MG63 (cell line): ENCODE measurements around the gene DTX1. TPM values are rescaled to one million over a fixed set of nuclear protein-coding genes. Genes with fewer than 3 reads are reported as not detected.

Experiments used
- DNase-seq: peaks from one replicate; pipeline ENCODE4 v3.0.0-alpha.2; 2020
- H3K27me3 ChIP-seq: fragments of 250-450 bp; sonication (Bioruptor Pico); 2 replicates; pipeline ENCODE4 v1.5.1; 2020; ENCODE audit warnings: mild to moderate bottlenecking, moderate library complexity
- H3K36me3 ChIP-seq: fragments of 250-450 bp; sonication (Bioruptor Pico); 2 replicates; pipeline ENCODE4 v1.5.1; 2020; ENCODE audit warnings: mild to moderate bottlenecking, moderate library complexity
- H3K4me3 ChIP-seq: fragments of 250-450 bp; sonication (Bioruptor Pico); 2 replicates; pipeline ENCODE4 v1.5.1; 2020; ENCODE audit warnings: mild to moderate bottlenecking, moderate library complexity
- H3K9me3 ChIP-seq: fragments of 250-450 bp; sonication (Bioruptor Pico); 2 replicates; pipeline ENCODE4 v1.5.1; 2020; ENCODE audit warnings: mild to moderate bottlenecking, moderate library complexity
- total RNA-seq: library from RNA; depleted of rRNA; stranded (reverse); fragments of >200 nt; shearing (Covaris generic); gene quantifications from 2 replicates; pipeline ENCODE4 v1.2.3, GENCODE V29; 2014; ENCODE audit warnings: low replicate concordance

Gene DTX1
- total RNA-seq, 1 experiment from 2014 or later: not detected

GRCh38 chr12:113064395-113065125 lies 8.0 kb downstream of the DTX1 start:
- no peak overlapping the region for H3K4me3 ChIP-seq
- no peaks in the 10 kb centered on the region for H3K27me3 ChIP-seq
- DNase-seq: no peak
- no peaks in the 10 kb centered on the region for H3K9me3 ChIP-seq
- no peaks in the 10 kb centered on the region for H3K36me3 ChIP-seq

- peak; percentile 6 for DNase-seq
These were observed 8.8 kb downstream of the DTX1 start for GRCh38 chr12:113065126-113066007.

GRCh38 chr12:113066813-113067400 lies 10.4 kb downstream of the DTX1 start:
- no peak for DNase-seq
- Histone ChIP-seq H3K27me3 (no peaks in the 10 kb centered on the region), H3K36me3 (no peaks in the 10 kb centered on the region)

More at GRCh38 chr12:113065126-113066007, 8.8 kb downstream of the DTX1 start:
- H3K27me3 ChIP-seq: no peaks in the 10 kb centered on the region
- no peaks in the 10 kb centered on the region for H3K36me3 ChIP-seq
- H3K9me3 ChIP-seq: no peaks in the 10 kb centered on the region
- H3K4me3 ChIP-seq: no peak overlapping the region

GRCh38 chr12:113067987-113068935 lies 11.7 kb downstream of the DTX1 start:
- no peak overlapping the region for H3K4me3 ChIP-seq
- H3K36me3 ChIP-seq: no peaks in the 10 kb centered on the region
- no peaks in the 10 kb centered on the region for H3K27me3 ChIP-seq
- no peaks in the 10 kb centered on the region for H3K9me3 ChIP-seq
- no peak for DNase-seq

More at GRCh38 chr12:113066813-113067400, 10.4 kb downstream of the DTX1 start:
- Histone ChIP-seq H3K9me3 (no peaks in the 10 kb centered on the region), H3K4me3 (no peak overlapping the region)

- H3K36me3 ChIP-seq: no peaks in the 10 kb centered on the region
- no peaks in the 10 kb centered on the region for H3K27me3 ChIP-seq
- no peak overlapping the region for H3K4me3 ChIP-seq
- no peaks in the 10 kb centered on the region for H3K9me3 ChIP-seq
- DNase-seq: no peak
These were observed 12.6 kb downstream of the DTX1 start for GRCh38 chr12:113069149-113069548.

GRCh38 chr12:113069751-113070116 lies 13.2 kb downstream of the DTX1 start:
- Histone ChIP-seq H3K36me3 (no peaks in the 10 kb centered on the region), H3K9me3 (no peaks in the 10 kb centered on the region), H3K27me3 (no peaks in the 10 kb centered on the region), H3K4me3 (no peak overlapping the region)
- no peak for DNase-seq

GRCh38 chr12:113070117-113070906 lies 13.8 kb downstream of the DTX1 start:
- no peak for DNase-seq
- Histone ChIP-seq H3K36me3 (no peaks in the 10 kb centered on the region), H3K4me3 (no peak overlapping the region), H3K9me3 (no peaks in the 10 kb centered on the region), H3K27me3 (no peaks in the 10 kb centered on the region)

GRCh38 chr12:113071135-113072112 lies 14.9 kb downstream of the DTX1 start:
- no peaks in the 10 kb centered on the region for H3K27me3 ChIP-seq
- no peak for DNase-seq

GRCh38 chr12:113072136-113072535 lies 15.6 kb downstream of the DTX1 start:
- Histone ChIP-seq H3K36me3 (no peaks in the 10 kb centered on the region), H3K9me3 (no peaks in the 10 kb centered on the region), H3K27me3 (no peaks in the 10 kb centered on the region), H3K4me3 (no peak overlapping the region)
- peak; percentile 12 for DNase-seq

More at GRCh38 chr12:113071135-113072112, 14.9 kb downstream of the DTX1 start:
- no peaks in the 10 kb centered on the region for H3K9me3 ChIP-seq
- H3K4me3 ChIP-seq: no peak overlapping the region
- H3K36me3 ChIP-seq: no peaks in the 10 kb centered on the region

- H3K4me3 ChIP-seq: no peak overlapping the region
- no peaks in the 10 kb centered on the region for H3K36me3 ChIP-seq
- no peaks in the 10 kb centered on the region for H3K9me3 ChIP-seq
- no peak for DNase-seq
- H3K27me3 ChIP-seq: no peaks in the 10 kb centered on the region; the same call in 1 of the 2 replicates
These were observed 17.1 kb downstream of the DTX1 start for GRCh38 chr12:113073586-113073985.

GRCh38 chr12:113075137-113075683 lies 18.7 kb downstream of the DTX1 start:
- Histone ChIP-seq H3K27me3 (no peaks in the 10 kb centered on the region; the same call in 1 of the 2 replicates), H3K9me3 (no peaks in the 10 kb centered on the region), H3K36me3 (no peaks in the 10 kb centered on the region), H3K4me3 (no peak overlapping the region)
- DNase-seq: no peak

- H3K27me3 ChIP-seq: no peaks in the 10 kb centered on the region; the same call in 1 of the 2 replicates
- H3K9me3 ChIP-seq: no peaks in the 10 kb centered on the region
- no peak for DNase-seq
- no peak overlapping the region for H3K4me3 ChIP-seq
- no peaks in the 10 kb centered on the region for H3K36me3 ChIP-seq
These were observed 20.7 kb downstream of the DTX1 start for GRCh38 chr12:113077057-113077858.

- no peak for DNase-seq
These were observed 21.3 kb downstream of the DTX1 start for GRCh38 chr12:113077859-113078255.

More at GRCh38 chr12:113077859-113078255, 21.3 kb downstream of the DTX1 start:
- H3K4me3 ChIP-seq: no peak overlapping the region
- no peaks in the 10 kb centered on the region for H3K36me3 ChIP-seq
- H3K9me3 ChIP-seq: no peaks in the 10 kb centered on the region
- H3K27me3 ChIP-seq: no peaks in the 10 kb centered on the region; the same call in 1 of the 2 replicates
